ENCODE results near the gene CYP27A1. TPM values are rescaled to one million over a fixed set of nuclear protein-coding genes. Genes with fewer than 3 reads are reported as not detected.
"Not testable (repeated sequence)": the region's sequence is repeated elsewhere in the genome, so short reads cannot be mapped to it uniquely, and the experiment has no call there.

Gene CYP27A1
- total RNA-seq, 1 donor from 2014 or later: 273 TPM

DNA sequence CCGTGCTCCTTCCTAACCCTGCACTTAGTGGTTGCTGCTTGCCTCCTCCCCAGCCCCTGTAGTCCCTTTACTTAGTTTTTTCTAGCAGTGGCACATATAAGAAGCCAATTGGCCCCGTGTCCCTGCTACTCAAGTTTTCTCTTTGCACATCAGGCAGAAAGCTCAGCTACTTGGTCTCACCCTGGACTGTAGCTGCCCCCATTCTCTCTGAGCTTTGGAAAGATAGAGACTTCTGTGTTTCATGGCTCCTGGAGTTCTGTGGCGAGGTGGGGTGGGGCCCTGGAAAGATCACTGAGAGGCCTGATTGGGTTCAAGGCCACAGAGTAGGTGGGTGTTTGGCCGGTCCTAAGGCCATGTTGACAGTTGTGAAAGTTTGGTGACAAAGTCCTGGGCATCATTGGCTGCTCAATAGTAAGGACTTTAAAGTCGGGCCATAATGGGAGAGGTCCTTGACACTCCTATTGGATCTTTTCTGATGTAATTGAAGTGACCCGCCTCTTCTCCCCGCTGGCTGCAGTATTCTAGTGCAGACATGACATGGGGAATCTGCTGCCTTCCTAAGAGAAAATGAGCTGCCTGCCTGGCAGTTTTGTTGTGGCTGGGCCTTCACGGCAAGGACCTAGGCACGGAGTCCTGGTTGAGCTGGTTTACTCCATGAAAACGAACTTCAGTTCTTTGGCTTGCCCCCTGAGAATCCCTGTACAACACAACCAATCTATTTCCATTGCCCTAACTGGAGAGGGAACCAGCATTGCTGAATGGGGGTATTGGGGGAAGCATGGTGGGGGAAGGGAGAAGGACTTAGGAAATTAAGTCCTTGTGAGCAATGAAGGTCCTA, 26.2 kb upstream of the CYP27A1 start:
- ATAC-seq: no peak
- Histone ChIP-seq H3K27ac (no peak overlapping the region), H3K9me3 (no peaks in the 10 kb centered on the region), H3K4me1 (peaks cover 21% of the 10 kb centered on the region), H3K36me3 (peaks cover 44% of the 10 kb centered on the region), H3K27me3 (ENCODE audit: low read depth) (no peaks in the 10 kb centered on the region), H3K4me3 (no peak overlapping the region)
- intact Hi-C loops (cut with DNase I): no loop called here
- DNase-seq: no peak
- no peak for TF ChIP-seq CTCF (IDR thresholded peaks at IDR 0.05)

DNA sequence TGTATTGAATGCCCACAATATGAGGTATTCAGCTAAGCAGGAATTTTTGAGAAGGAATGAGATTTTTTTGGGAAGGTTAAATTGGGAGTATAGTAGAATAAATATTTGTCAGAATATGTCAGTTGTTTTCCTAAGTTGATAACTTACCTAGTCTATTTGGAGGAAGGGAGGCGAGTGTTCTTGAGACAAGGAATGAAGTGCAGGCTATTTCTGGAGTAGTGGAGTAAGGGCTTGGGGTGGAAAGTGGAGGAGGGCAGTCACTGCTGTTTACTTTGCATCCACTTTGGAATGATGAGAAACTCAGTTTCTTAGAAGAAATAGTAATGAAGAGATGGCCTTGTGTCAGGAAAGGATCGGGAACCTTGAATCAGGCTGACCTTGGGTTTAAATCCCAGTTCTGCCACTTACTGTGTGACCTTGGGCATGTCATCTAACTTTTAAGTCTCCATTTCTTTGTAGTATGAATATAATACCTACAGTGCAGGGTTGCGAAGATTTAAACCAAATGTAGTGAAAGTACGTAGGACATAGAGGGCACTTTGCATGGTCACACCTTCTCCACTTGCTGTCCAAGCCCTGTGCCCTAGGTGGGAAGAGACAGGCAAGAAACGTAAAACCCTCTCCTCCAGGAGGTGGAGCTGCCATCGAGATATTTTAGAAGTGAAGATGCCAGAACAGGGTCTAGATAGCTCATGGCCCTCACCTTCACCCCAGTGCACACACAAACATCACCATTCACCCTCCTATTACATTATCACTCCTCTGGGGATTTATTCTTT, 25.2 kb upstream of the CYP27A1 start:
- TF ChIP-seq CTCF (IDR thresholded peaks at IDR 0.05): no peak
- no peaks in the 10 kb centered on the region for H3K27me3 ChIP-seq (ENCODE audit: low read depth)
- intact Hi-C loops (cut with DNase I): no loop called here
- H3K36me3 ChIP-seq: peaks cover 34% of the 10 kb centered on the region
- DNase-seq: no peak
- H3K9me3 ChIP-seq: no peaks in the 10 kb centered on the region
- H3K4me3 ChIP-seq: no peak overlapping the region
- peak; percentile 52 to 83 for ATAC-seq
- peaks cover 21% of the 10 kb centered on the region for H3K4me1 ChIP-seq
- H3K27ac ChIP-seq: no peak overlapping the region

DNA sequence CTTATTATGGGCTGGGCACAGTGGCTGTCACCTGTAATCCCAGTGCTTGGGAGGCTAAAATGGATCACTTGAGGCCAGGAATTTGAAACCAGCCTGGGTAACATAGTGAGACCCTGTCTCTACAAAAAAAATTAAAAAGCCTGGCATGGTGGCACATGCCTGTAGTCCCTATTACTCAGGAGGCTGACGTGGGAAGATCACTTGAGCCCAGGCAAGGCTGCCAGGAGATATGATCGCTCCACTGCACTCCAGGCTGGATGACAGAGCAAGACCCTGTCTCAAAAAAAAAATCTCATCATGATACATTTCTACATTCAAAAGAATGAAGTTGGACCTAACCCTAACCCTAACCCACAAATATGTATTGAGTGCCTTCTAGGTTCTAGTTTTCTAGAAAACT, 20.2 kb upstream of the CYP27A1 start:
- no peak for TF ChIP-seq CTCF (IDR thresholded peaks at IDR 0.05)
- Histone ChIP-seq H3K27ac (no peak overlapping the region), H3K9me3 (no peaks in the 10 kb centered on the region), H3K27me3 (ENCODE audit: low read depth) (no peaks in the 10 kb centered on the region), H3K36me3 (no peaks in the 10 kb centered on the region), H3K4me3 (no peak overlapping the region), H3K4me1 (no peaks in the 10 kb centered on the region)
- DNase-seq (no peak), ATAC-seq (no peak)
- intact Hi-C loops (cut with DNase I): no loop called here

GRCh38 chr2:218772759-218773158, 9.2 kb upstream of the CYP27A1 start:
- DNase-seq; H3K4me1 ChIP-seq; intact Hi-C loops (cut with DNase I): not testable (repeated sequence)

DNA sequence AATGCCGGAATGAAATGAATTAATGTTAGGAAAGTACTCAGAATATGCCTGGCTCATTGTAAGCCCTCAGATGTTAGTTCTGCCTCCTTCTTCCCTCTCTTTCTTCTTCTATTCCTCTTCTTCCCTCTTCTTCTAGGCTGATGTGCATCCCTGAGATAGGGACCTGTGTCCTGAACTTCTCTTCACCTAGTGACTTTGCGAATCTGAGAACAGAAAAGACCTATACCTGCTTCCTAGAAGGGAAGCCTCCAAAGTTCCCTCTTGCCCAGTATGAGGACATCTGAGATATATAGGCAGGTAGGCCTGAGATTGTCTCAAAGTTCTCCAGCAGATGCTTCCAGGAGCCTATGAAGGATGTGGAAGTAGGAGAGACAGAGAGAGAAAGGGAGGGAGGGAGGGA, 8.1 kb upstream of the CYP27A1 start:
- DNase-seq: no peak
- Histone ChIP-seq H3K27me3 (ENCODE audit: low read depth) (no peaks in the 10 kb centered on the region), H3K36me3 (no peaks in the 10 kb centered on the region), H3K4me1 (no peaks in the 10 kb centered on the region), H3K27ac (no peak overlapping the region), H3K9me3 (peaks cover 6% of the 10 kb centered on the region), H3K4me3 (no peak overlapping the region)
- no peak for ATAC-seq
- TF ChIP-seq CTCF (IDR thresholded peaks at IDR 0.05): no peak
- intact Hi-C loops (cut with DNase I): no loop called here

More at GRCh38 chr2:218772759-218773158, 9.2 kb upstream of the CYP27A1 start:
- not testable (repeated sequence) for H3K36me3 ChIP-seq; H3K27me3 ChIP-seq (ENCODE audit: low read depth); H3K27ac ChIP-seq; H3K9me3 ChIP-seq; ATAC-seq; H3K4me3 ChIP-seq

GRCh38 chr2:218776488-218776887, 5.5 kb upstream of the CYP27A1 start:
- H3K4me1 ChIP-seq: peaks cover 7% of the 10 kb centered on the region
- H3K9me3 ChIP-seq: peaks cover 6% of the 10 kb centered on the region
- H3K4me3 ChIP-seq: no peak overlapping the region
- DNase-seq: no peak
- no peaks in the 10 kb centered on the region for H3K36me3 ChIP-seq
- no peak overlapping the region for H3K27ac ChIP-seq
- no peak for TF ChIP-seq CTCF (IDR thresholded peaks at IDR 0.05)
- H3K27me3 ChIP-seq (ENCODE audit: low read depth): no peaks in the 10 kb centered on the region
- intact Hi-C loops (cut with DNase I): no loop called here
- ATAC-seq: no peak

Data from lower lobe of right lung (tissue), 2 donors.